Dermis blood vessel endothelial cell (primary cell): ENCODE data around the gene SNW1. TPM values are rescaled to one million over a fixed set of nuclear protein-coding genes. Genes with fewer than 3 reads are reported as not detected.
"Not testable (repeated sequence)": the region's sequence is repeated elsewhere in the genome, so short reads cannot be mapped to it uniquely, and the experiment has no call there.

ENCODE experiments used
- DNase-seq: peaks from one replicate; pipeline ENCODE4 v3.0.0; 2010
- total RNA-seq: library from RNA; depleted of rRNA; stranded (reverse); fragments of >200 nt; gene quantifications from 2 replicates; pipeline ENCODE4 v1.2.3, GENCODE V29; 2014

The SNW1 gene
- total RNA-seq, result 53.6 and 74.4 TPM in 2 replicates

- peak; percentile 96 for DNase-seq
Observed at GRCh38 chr14:77760381-77761204, at the start of gene SNW1. Gene SNW1 (minus strand): TSS chr14:77761156. CDS start chr14:77761127, 29 bp downstream.

- DNase-seq, result no peak
Observed at GRCh38 chr14:77809011-77809410, 48.1 kb upstream of the SNW1 start.

- no peak for DNase-seq
Observed at GRCh38 chr14:77808250-77808649, 47.3 kb upstream of the SNW1 start.

GRCh38 chr14:77805706-77806105 is 44.8 kb upstream of the SNW1 start:
- no peak for DNase-seq

GRCh38 chr14:77804592-77804991 is 43.6 kb upstream of the SNW1 start:
- peak; percentile 47 for DNase-seq

GRCh38 chr14:77800814-77801213 is 39.9 kb upstream of the SNW1 start:
- no peak for DNase-seq

GRCh38 chr14:77799863-77800730 is 39.1 kb upstream of the SNW1 start, which contains the start of gene ADCK1:
Gene ADCK1 (plus strand): TSS chr14:77800109. CDS start chr14:77818979, 18,870 bp downstream.
- DNase-seq, result peak; percentile 85

- not testable (repeated sequence) for DNase-seq
Observed at GRCh38 chr14:77799456-77799855, 38.5 kb upstream of the SNW1 start.

- DNase-seq, result no peak
Observed at GRCh38 chr14:77794357-77794756, 33.4 kb upstream of the SNW1 start.

GRCh38 chr14:77793255-77793654 is 32.3 kb upstream of the SNW1 start:
- not testable (repeated sequence) for DNase-seq

GRCh38 chr14:77791225-77791600 is 30.3 kb upstream of the SNW1 start:
- DNase-seq, result no peak

GRCh38 chr14:77790566-77791224 is 29.7 kb upstream of the SNW1 start:
- no peak for DNase-seq

GRCh38 chr14:77786148-77786547 is 25.2 kb upstream of the SNW1 start:
- no peak for DNase-seq

GRCh38 chr14:77782202-77782601 is 21.2 kb upstream of the SNW1 start:
- DNase-seq, result no peak

GRCh38 chr14:77773966-77774365 is 13.0 kb upstream of the SNW1 start:
- DNase-seq, result not testable (repeated sequence)

GRCh38 chr14:77768442-77769069 is 7.6 kb upstream of the SNW1 start:
- not testable (repeated sequence) for DNase-seq

GRCh38 chr14:77763978-77764377 is 3.0 kb upstream of the SNW1 start:
- DNase-seq, result no peak

- no peak for DNase-seq
Observed at GRCh38 chr14:77763316-77763715, 2.4 kb upstream of the SNW1 start.

- DNase-seq, result peak; percentile 60
Observed at GRCh38 chr14:77761205-77761931, 412 bp upstream of the SNW1 start.

GRCh38 chr14:77752799-77753516 is 8.0 kb downstream of the SNW1 start:
- DNase-seq, result no peak

- DNase-seq, result no peak
Observed at GRCh38 chr14:77752266-77752665, 8.7 kb downstream of the SNW1 start.
